ENCODE data around the gene SPACA4. TPM values are rescaled to one million over a fixed set of nuclear protein-coding genes. Genes with fewer than 3 reads are reported as not detected.

Gene SPACA4
- polyA plus RNA-seq, 1 donor (not counting 4 experiments of a cell fraction or from before 2014, with no cell fraction given), result 0.08 TPM

DNA sequence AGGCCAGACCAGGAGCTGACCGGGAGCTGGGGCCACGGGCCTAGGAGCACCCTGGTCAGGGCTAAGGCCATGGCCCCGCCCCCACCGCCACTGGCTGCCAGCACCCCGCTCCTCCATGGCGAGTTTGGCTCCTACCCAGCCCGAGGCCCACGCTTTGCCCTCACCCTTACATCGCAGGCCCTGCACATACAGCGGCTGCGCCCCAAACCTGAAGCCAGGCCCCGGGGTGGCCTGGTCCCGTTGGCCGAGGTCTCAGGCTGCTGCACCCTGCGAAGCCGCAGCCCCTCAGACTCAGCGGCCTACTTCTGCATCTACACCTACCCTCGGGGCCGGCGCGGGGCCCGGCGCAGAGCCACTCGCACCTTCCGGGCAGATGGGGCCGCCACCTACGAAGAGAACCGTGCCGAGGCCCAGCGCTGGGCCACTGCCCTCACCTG, 19.4 kb downstream of the SPACA4 start:
- Histone ChIP-seq H4K20me1 (ENCODE audit: control insufficient read depth, extremely low read depth, insufficient read depth, low read length) (no peaks in the 10 kb centered on the region), H3K9ac (ENCODE audit: control insufficient read depth, extremely low read depth, insufficient read depth, low read length) (no peak overlapping the region), H3K27me3 (ENCODE audit: control insufficient read depth, extremely low read depth, insufficient read depth, low read length) (no peaks in the 10 kb centered on the region), H3K9me1 (ENCODE audit: control insufficient read depth, extremely low read depth, insufficient read depth, low read length) (no peaks in the 10 kb centered on the region), H2AFZ (ENCODE audit: control insufficient read depth, low read length) (no peak overlapping the region), H3K36me3 (ENCODE audit: control insufficient read depth in 2 of 2, extremely low read depth in 1 of 2, insufficient read depth in 2 of 2, low read length in 2 of 2) (peaks cover 1 to 4% of the 10 kb centered on the region in 2 experiments), H3K4me1 (ENCODE audit: control insufficient read depth, extremely low read depth, insufficient read depth, low read length) (peaks cover 18% of the 10 kb centered on the region), H3K79me2 (ENCODE audit: control insufficient read depth, insufficient read depth, low read length) (no peaks in the 10 kb centered on the region), H3K4me3 (ENCODE audit: control insufficient read depth in 2 of 3, extremely low read depth in 1 of 3, insufficient read depth in 2 of 3, low read depth in 1 of 3, low read length in 3 of 3) (no peak overlapping the region), H3K27ac (ENCODE audit: control insufficient read depth, insufficient read depth, low read length) (no peak overlapping the region), H3K4me2 (ENCODE audit: control insufficient read depth, extremely low read depth, insufficient read depth, low read depth, low read length) (no peak overlapping the region), H3K9me3 (ENCODE audit: control insufficient read depth, low read depth, low read length) (no peaks in the 10 kb centered on the region)
- TF ChIP-seq, protein P1, sequence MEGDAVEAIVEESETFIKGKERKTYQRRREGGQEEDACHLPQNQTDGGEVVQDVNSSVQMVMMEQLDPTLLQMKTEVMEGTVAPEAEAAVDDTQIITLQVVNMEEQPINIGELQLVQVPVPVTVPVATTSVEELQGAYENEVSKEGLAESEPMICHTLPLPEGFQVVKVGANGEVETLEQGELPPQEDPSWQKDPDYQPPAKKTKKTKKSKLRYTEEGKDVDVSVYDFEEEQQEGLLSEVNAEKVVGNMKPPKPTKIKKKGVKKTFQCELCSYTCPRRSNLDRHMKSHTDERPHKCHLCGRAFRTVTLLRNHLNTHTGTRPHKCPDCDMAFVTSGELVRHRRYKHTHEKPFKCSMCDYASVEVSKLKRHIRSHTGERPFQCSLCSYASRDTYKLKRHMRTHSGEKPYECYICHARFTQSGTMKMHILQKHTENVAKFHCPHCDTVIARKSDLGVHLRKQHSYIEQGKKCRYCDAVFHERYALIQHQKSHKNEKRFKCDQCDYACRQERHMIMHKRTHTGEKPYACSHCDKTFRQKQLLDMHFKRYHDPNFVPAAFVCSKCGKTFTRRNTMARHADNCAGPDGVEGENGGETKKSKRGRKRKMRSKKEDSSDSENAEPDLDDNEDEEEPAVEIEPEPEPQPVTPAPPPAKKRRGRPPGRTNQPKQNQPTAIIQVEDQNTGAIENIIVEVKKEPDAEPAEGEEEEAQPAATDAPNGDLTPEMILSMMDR (optimal IDR thresholded peaks at IDR 0.05 in 1 of 3, IDR thresholded peaks at IDR 0.05 in 1 of 3, conservative IDR thresholded peaks at IDR 0.05 in 1 of 3; ENCODE audit: extremely low read depth in 1 of 3, insufficient read depth in 2 of 3, low read length in 3 of 3), result no peak
- no peak for TF ChIP-seq EZH2 (IDR thresholded peaks at IDR 0.05; ENCODE audit: low read length)
- DNase-seq (ENCODE audit: low read depth, low spot score) (no peak), FAIRE-seq (no peak)
- dilution Hi-C loops (cut with MboI; ENCODE audit: extremely low pct_ligation_motif_present, low sequenced_read_pairs), result no loop called here

DNA sequence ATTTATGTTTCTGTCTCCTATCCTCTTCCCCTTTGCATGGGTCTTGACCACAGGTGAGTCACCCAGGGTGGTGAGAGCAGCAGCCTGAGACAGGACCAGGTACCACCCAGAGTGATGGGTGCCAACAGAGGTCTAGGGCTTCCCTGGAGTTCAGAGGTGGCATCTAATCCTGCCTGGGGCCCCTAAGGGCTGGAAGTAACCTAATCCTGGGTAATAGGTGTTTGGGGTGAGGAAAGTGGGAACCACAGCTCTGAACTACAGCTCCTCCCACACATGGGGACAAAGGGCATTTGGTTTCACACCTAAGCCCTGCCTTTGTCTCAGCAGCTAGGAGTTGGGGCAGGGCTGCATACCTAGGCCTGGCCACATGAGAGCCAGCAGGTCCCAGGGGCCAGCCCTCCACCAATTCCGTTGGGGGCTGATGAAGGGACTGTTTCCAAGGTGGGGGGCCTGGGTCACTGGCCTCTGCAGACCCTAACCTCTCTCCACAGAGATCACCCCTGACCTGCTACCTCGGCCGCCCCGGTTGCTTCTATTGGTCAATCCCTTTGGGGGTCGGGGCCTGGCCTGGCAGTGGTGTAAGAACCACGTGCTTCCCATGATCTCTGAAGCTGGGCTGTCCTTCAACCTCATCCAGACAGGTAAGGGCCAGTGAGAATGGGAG, 20.8 kb downstream of the SPACA4 start:
- Histone ChIP-seq H3K36me3 (ENCODE audit: control insufficient read depth in 2 of 2, extremely low read depth in 1 of 2, insufficient read depth in 2 of 2, low read length in 2 of 2) (peaks cover 1 to 3% of the 10 kb centered on the region in 2 experiments), H3K27me3 (ENCODE audit: control insufficient read depth, extremely low read depth, insufficient read depth, low read length) (no peaks in the 10 kb centered on the region), H2AFZ (ENCODE audit: control insufficient read depth, low read length) (no peak overlapping the region), H4K20me1 (ENCODE audit: control insufficient read depth, extremely low read depth, insufficient read depth, low read length) (no peaks in the 10 kb centered on the region), H3K27ac (ENCODE audit: control insufficient read depth, insufficient read depth, low read length) (no peak overlapping the region), H3K4me3 (ENCODE audit: control insufficient read depth in 2 of 3, extremely low read depth in 1 of 3, insufficient read depth in 2 of 3, low read depth in 1 of 3, low read length in 3 of 3) (no peak overlapping the region), H3K79me2 (ENCODE audit: control insufficient read depth, insufficient read depth, low read length) (no peaks in the 10 kb centered on the region), H3K9ac (ENCODE audit: control insufficient read depth, extremely low read depth, insufficient read depth, low read length) (no peak overlapping the region), H3K4me1 (ENCODE audit: control insufficient read depth, extremely low read depth, insufficient read depth, low read length) (peaks cover 20% of the 10 kb centered on the region), H3K4me2 (ENCODE audit: control insufficient read depth, extremely low read depth, insufficient read depth, low read depth, low read length) (no peak overlapping the region), H3K9me1 (ENCODE audit: control insufficient read depth, extremely low read depth, insufficient read depth, low read length) (no peaks in the 10 kb centered on the region), H3K9me3 (ENCODE audit: control insufficient read depth, low read depth, low read length) (no peaks in the 10 kb centered on the region)
- no peak for FAIRE-seq
- no peak for DNase-seq (ENCODE audit: low read depth, low spot score)
- TF ChIP-seq EZH2 (IDR thresholded peaks at IDR 0.05; ENCODE audit: low read length), result no peak
- TF ChIP-seq, protein P1 (optimal IDR thresholded peaks at IDR 0.05 in 1 of 3, IDR thresholded peaks at IDR 0.05 in 1 of 3, conservative IDR thresholded peaks at IDR 0.05 in 1 of 3; ENCODE audit: extremely low read depth in 1 of 3, insufficient read depth in 2 of 3, low read length in 3 of 3), result no peak
- dilution Hi-C loops (cut with MboI; ENCODE audit: extremely low pct_ligation_motif_present, low sequenced_read_pairs), result no loop called here
